DND-41 (cell line): ENCODE measurements around the gene HTN1.

Experiments used
- EZH2 ChIP-seq: IDR thresholded peaks from 3 replicates; pipeline ENCODE4 v1.6.1; 2012; ENCODE audit warnings: borderline replicate concordance, low read depth, mild to moderate bottlenecking, moderate library complexity, low read length, inconsistent platforms; ENCODE audit not compliant: severe bottlenecking
- TF ChIP-seq, protein P1 (sequence below): IDR thresholded peaks from 2 replicates; pipeline ENCODE4 v1.5.1; 2012; ENCODE audit warnings: borderline replicate concordance, low read length, moderate library complexity, mild to moderate bottlenecking; ENCODE audit not compliant: poor library complexity, severe bottlenecking; ENCODE audit errors: extremely low read depth

DNA sequence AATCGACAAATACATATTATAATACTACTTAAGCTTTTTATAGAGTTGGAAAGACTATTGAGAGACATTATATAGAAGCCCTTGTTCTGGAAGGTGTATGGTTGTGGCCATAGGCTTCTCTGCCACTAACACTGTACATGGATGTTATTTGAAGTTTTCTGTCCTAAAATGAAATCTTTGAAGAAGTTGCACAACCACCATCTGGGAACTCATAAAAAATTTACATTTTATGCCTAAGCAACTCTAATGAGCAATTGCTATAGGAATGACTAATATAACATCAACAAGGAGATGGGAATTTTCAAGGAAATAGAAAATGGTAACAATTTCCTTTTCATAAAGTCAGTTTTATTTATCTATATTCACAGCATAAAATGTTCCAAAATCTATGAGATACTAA, 7.4 kb downstream of the HTN1 start:
- TF ChIP-seq, protein P1, sequence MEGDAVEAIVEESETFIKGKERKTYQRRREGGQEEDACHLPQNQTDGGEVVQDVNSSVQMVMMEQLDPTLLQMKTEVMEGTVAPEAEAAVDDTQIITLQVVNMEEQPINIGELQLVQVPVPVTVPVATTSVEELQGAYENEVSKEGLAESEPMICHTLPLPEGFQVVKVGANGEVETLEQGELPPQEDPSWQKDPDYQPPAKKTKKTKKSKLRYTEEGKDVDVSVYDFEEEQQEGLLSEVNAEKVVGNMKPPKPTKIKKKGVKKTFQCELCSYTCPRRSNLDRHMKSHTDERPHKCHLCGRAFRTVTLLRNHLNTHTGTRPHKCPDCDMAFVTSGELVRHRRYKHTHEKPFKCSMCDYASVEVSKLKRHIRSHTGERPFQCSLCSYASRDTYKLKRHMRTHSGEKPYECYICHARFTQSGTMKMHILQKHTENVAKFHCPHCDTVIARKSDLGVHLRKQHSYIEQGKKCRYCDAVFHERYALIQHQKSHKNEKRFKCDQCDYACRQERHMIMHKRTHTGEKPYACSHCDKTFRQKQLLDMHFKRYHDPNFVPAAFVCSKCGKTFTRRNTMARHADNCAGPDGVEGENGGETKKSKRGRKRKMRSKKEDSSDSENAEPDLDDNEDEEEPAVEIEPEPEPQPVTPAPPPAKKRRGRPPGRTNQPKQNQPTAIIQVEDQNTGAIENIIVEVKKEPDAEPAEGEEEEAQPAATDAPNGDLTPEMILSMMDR: no peak
- TF ChIP-seq EZH2: no peak
